Activated T-cell treated with anti-CD3 and anti-CD28 coated beads for 4 hours (primary cell): ENCODE results near the gene OR10H2.
"Not testable (repeated sequence)": the region's sequence is repeated elsewhere in the genome, so short reads cannot be mapped to it uniquely, and the experiment has no call there.

Source experiments
- DNase-seq: peaks from one replicate; pipeline ENCODE4 v3.0.0-alpha.2; 2020

The OR10H2 gene

GRCh38 chr19:15774159-15774558 is 46.3 kb downstream of the OR10H2 start:
- DNase-seq = not testable (repeated sequence)

- no peak for DNase-seq
Measured at GRCh38 chr19:15775249-15775648, 47.4 kb downstream of the OR10H2 start.

- no peak for DNase-seq
Measured at GRCh38 chr19:15776264-15776663, 48.4 kb downstream of the OR10H2 start.

GRCh38 chr19:15776991-15777970 is 49.5 kb downstream of the OR10H2 start:
- DNase-seq = no peak
